CD4-positive, alpha-beta T cell treated with Interferon alpha-2 for 1 hour (primary cell): Measurements from ENCODE around the gene ENTPD7.
A peak's percentile ranks its signal among the peaks of the same experiment; 100 is the strongest.
"Not testable (repeated sequence)": the region's sequence is repeated elsewhere in the genome, so short reads cannot be mapped to it uniquely, and the experiment has no call there.

Source experiments
- DNase-seq, 2 donors: peaks; one replicate each; pipeline ENCODE4 v3.0.0-alpha.2; 2020 to 2022

Gene ENTPD7

GRCh38 chr10:99693933-99694583, 34.7 kb downstream of the ENTPD7 start:
- no peak for DNase-seq

DNA sequence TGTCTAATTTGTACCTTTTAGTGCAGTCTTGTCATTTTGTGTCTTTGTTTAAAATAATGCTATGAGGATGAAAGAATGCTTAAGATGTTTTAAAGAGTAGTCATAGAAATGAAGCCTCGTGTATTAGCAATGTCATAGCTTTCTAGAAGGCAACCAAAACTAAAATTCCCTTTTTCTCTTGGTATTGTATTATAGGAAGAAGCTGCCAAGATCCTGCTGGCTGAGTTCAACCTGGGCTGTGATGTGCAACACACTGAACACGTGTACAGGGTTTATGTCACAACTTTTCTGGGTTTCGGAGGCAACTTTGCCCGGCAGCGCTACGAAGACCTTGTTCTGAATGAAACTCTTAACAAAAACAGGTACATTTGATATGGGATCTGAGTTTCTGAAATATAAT, 36.5 kb downstream of the ENTPD7 start:
- DNase-seq: no peak

- DNase-seq: no peak
Observed at GRCh38 chr10:99698504-99699080, 39.3 kb downstream of the ENTPD7 start.

DNA sequence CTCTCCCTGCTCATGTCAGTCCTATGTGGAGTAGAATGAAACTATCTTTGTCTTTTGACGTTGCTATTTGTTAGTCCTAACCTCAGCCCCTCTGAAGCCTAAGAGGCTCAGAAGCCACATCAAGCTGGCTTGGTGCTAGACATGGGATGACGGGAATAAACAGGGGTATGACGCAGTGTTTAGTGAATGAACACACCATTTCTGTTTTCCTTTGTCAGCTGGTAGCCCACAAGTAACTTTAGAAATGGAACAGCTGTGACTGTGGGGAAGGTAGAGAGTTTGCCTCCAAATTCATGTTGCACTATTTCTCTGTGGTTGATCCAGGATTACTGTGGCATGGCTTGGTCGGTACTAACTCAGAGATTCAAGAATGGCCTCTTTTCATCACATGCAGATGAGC, 41.3 kb downstream of the ENTPD7 start:
- DNase-seq: no peak

GRCh38 chr10:99708428-99709012, 49.2 kb downstream of the ENTPD7 start:
- no peak for DNase-seq

DNA sequence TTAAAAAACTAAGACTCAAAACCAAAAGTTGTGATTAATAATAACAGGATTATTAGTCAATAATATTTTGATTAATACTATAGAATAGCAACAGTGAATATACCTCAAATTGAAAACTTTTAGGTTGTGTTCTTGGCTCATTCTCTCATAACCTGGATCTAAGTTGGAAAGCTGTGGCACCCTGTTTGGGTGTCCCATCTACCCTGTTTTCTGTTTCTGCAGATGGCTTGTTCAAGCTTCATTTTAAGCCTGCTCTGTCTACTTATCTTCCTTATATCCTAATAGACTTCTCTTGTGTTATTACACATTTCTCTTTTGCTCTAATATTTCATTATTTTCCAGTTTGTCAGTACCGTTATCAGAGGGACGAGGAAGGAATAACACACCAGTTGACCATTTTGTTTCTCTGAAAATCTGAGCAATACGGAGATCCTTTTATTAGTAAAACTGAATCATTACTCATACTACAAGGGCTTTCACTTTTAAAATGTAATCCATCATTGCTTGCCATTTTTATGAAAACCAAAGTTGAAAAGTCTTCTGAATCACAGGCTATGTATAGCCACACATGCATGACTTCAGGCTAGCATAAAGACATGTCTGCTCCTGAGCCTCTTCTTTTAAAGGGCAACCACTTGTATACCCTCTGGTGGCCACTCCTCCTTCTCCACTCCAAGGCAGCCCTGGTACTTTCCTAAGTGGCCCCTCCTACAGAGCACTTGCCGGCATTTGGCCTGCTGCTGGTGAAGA, 50.3 kb downstream of the ENTPD7 start:
- DNase-seq: no peak

DNA sequence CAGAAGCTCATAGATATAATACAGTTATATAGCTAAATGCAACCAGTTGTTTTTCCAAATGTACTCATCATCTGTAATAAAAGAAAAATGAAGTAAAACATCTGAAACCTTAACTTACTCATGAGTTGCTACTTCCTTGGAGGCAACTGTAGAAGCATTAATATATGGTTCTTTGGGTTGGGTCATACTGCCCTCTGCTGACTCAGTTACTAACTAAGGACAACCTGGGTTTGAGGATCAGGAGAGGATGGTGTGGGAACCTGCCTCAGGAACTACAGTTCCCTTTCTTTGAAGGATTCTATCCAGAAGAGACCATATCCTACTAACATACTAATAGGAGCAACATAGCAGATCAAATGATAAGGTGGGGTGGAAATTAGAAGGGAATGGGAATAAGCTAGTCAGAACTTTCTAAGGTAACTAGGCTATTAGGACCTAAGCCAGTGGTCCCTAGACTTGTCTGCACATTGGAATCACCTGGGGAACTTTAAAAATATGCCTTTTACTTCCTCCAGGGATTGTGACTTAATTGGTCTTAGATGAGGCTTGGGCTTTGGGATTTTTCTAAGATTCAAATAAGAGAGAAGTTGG, 51.9 kb downstream of the ENTPD7 start:
- DNase-seq: peak; percentile 22 to 53

DNA sequence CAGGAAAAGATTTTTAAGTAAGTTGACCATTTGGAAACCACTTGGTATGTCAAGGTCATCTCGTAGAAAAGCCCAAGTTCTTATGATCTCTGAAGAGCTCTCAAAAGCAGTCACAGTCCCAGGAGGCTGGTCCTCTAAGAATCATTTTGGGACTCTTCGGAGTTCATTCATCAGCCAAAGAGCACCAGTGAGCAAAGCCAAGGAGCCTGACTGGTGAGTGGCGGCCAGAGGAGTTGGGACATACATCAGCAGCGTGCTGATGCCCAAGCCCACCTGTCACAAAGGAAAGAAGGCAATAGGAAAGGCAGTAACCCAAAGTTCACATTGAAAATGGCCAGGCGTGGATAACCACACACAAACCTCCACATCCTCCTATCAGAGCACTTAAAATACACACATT, 55.1 kb downstream of the ENTPD7 start:
- DNase-seq: no peak

- no peak for DNase-seq
Observed at GRCh38 chr10:99720387-99720786, 61.1 kb downstream of the ENTPD7 start.

DNA sequence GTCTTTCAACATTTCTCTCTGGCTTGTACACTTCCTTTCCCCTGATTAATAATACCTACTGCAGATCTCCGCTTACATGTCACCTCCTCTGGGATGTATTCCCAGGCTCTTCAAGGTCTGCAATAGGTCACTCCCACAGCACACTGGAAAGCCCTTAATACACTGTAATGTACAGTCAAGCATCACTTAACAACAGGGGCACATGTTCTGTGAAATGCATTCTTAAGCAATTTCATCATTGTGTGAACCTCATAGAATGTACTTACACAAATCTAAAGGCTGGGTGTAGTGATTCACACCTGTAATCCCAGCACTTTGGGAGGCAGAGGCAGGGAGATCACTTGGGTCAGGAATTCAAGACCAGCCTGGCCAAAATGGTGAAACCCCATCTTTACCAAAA, 70.7 kb downstream of the ENTPD7 start:
- no peak for DNase-seq

DNA sequence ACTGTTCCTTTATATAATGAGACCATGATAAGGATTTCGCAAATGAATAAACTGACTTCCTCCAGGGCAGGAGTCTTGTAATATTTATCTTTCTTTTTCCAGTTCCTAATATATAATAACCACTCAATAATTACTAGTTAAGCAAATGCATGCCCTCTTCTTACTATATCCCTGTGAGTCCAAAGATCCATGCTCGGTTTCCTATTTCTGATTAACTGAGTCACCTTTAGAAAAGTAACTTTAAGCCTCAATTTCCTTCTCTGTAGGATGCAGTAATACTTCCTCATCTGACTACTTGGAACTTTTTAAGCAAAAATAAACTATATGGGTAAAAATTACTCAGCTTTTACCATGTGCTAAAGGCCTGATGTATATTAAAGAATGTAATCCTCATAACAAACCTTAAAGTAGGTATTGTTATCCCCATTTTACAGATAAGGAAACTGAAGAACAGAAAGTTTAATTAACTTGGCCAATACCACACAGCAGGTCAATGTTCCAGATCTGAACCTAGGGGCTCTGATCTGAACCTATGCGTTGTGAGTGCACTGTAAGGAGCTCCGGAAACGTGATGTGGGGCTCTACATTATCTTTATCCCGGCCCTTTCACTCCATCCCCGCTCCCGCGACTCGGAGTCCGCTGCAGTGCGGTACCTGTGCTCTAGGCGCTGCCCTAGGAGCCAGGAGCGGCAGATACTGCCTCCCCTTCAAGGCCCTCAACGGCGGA, 72.2 kb downstream of the ENTPD7 start:
- no peak for DNase-seq

DNA sequence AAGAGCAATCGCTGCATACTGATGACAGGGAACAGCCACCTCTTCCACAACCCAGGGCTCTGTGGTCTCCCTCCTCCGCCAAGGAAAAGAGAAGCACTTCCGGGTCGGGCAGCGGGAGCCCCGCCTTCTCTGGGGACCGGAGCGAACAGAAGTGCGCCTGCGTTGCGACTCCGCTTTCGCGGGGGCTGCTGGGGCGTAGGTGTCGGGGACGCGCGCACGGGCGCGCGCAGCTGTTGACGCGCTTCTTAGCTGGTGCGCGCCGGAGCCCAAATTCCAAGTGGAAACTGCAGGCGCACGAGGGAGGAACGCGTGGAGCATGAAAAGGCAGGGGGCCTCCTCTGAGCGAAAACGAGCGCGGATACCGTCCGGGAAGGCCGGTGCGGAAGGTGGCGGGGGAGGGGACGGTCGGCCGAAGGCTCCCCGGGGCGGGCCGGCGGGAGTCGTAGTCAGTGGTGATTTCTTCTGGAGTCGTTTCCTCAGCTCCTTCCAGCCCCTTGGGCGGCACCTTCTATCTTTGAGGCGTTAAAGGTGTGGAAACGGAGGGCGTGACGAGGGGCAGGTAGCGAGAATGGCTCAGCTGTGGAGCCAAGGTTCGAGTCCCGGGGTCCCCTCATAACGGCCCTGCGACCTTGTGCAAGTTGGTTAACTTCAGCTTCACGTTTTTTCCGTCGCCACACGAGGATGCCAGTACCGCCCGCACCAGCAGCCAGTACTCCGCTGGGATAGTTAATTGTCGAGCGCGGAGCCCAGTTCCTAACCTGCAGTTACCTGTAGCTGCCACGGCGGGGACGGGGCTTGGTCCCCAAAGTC, 72.9 kb downstream of the ENTPD7 start, which contains the start of the genes COX15 and CUTC:
Gene COX15 (minus strand): TSS at position 95 of the 810 bp plus-strand sequence. CDS start 78 bp downstream, at position 17.
Gene CUTC (plus strand): TSS at position 202 of the 810 bp plus-strand sequence. CDS start 115 bp downstream, at position 317.
- peak; percentile 94 to 96 for DNase-seq

- DNase-seq: no peak
Observed at GRCh38 chr10:99733366-99733765, 74.1 kb downstream of the ENTPD7 start.

- DNase-seq: not testable (repeated sequence)
Observed at GRCh38 chr10:99734111-99734510, 74.8 kb downstream of the ENTPD7 start.

GRCh38 chr10:99740260-99740659, 81.0 kb downstream of the ENTPD7 start:
- DNase-seq: no peak

GRCh38 chr10:99740933-99741559, 81.7 kb downstream of the ENTPD7 start:
- no peak for DNase-seq

DNA sequence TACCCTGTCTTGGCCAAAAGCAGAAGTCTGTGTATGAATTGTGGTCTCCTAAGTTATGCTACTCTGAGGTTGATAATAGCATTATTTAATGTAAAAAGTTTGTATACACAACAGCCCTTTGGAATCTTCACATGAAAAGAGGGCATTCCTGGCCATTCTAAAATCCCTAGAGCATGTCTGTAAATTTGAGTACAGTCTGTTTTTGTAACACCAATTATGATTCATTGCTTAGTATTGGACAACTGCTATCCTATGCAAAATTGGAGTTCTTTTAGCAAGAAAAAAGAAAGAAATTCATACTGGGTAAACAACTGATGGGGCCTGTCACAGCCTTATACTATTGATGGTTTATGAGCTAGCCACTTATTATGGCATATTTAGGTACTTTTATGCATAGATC, 82.9 kb downstream of the ENTPD7 start:
- no peak for DNase-seq

DNA sequence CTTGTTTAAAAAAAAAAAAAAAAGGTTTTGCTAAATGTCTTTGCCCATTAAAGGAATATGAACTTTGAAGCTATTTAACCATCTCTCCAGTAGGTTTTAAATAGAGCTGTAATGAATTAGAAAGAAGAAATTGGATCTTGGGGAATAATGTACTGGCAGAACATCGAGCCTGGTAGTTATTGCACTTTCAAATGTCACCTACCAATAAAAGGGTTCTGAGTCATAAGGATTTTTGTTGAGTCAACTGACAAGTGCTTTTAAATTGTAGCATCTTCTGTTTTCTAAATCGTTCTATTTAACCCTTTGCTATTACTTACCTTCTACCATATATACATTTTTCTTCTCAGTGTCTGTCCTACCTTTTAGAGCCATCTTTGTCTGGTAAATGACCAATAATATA, 83.4 kb downstream of the ENTPD7 start:
- no peak for DNase-seq

- no peak for DNase-seq
Observed at GRCh38 chr10:99743841-99744240, 84.5 kb downstream of the ENTPD7 start.

DNA sequence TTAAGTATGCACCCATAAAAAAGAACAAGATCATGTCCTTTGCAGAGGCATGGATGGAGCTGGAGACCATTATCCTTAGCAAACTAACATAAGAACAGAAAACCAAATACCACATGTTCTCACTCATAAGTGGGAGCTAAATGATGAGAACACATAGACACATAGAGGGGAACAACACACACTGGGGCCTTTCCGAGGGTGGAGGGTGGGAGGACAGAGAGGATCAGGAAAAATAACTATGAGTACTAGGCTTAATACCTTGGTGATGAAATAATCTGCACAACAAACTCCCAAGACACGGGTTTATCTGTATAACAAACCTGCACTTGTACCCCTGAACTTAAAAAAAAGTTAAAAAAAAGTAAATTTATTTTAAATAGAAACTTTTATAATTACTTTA, 86.9 kb downstream of the ENTPD7 start:
- not testable (repeated sequence) for DNase-seq

DNA sequence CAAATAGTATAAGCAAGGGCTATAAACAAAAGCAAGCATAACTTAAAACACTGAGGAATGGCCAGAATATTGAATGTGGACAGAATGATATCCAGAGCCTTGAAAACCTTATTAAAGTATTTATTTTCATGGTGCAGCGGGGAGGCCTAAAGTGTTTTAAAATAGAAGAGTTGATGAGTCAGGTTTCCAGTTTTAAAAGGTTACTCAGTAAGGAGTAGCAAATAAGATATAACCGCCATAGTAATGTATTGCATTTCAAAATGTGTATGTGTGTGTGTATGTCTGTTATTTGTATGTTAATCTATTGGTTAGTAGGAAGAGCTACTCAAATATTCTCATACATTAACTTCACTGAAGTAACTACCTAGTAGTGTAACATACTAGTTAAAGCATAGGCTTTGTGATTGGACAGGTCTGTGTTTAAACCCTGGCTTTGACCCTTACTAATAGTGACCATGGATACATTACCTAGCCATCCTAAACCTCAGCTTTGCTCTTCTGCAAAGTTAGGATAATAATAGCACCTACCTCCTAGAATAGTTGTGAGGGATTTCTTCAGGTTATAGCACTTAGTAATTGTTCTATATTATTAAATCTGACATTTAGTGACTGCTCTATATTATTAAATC, 89.6 kb downstream of the ENTPD7 start:
- no peak for DNase-seq
